DMS153 treated with DMSO at 0.1 percent for 48 hours (cell line): ENCODE results near the gene EN1.

ENCODE experiments used
- DNase-seq: peaks from one replicate; lab custom pipeline; 2025; ENCODE audit not compliant: unreplicated experiment; lab: John Stamatoyannopoulos, UW

The EN1 gene

GRCh38 chr2:118794546-118794945, 52.9 kb downstream of the EN1 start:
- no peak for DNase-seq
